Activated T-cell treated with anti-CD3 and anti-CD28 coated beads, Interleukin-2, amount 50 U/mL, for 72 hours (primary cell): Measurements from ENCODE around the gene AZIN2. TPM values are rescaled to one million over a fixed set of nuclear protein-coding genes. Genes with fewer than 3 reads are reported as not detected.
"Not testable (repeated sequence)": the region's sequence is repeated elsewhere in the genome, so short reads cannot be mapped to it uniquely, and the experiment has no call there.

Source experiments
- ATAC-seq, 2 donors: fragments of 150-1000 bp; cut with Tn5 transposase; replicated peaks in 1 of 2; 2 replicates each; pipeline ENCODE4 v1.10.0; 2021; ENCODE audit warnings: moderate library complexity in 2 of 2, mild to moderate bottlenecking in 1 of 2
- DNase-seq, 2 donors: peaks; one replicate each; pipeline ENCODE4 v3.0.0; 2021 to 2022; ENCODE audit warnings: mixed read lengths in 1 of 2
- H3K27ac Mint-ChIP-seq: one replicate; pipeline ENCODE4 v1.8.0; 2022; ENCODE audit warnings: mild to moderate bottlenecking, moderate library complexity, mixed read lengths
- H3K27me3 Mint-ChIP-seq: one replicate; pipeline ENCODE4 v1.8.0; 2022; ENCODE audit warnings: low read depth, mixed read lengths
- H3K36me3 Mint-ChIP-seq, 2 donors: one replicate each; pipeline ENCODE4 v1.8.0; 2022; ENCODE audit warnings: mixed read lengths in 2 of 2, mild to moderate bottlenecking in 1 of 2; ENCODE audit not compliant: insufficient read depth in 2 of 2
- H3K4me1 Mint-ChIP-seq: one replicate; pipeline ENCODE4 v1.8.0; 2022; ENCODE audit warnings: low read depth, mixed read lengths
- H3K4me3 Mint-ChIP-seq, 2 donors: one replicate each; pipeline ENCODE4 v1.8.0; 2022; ENCODE audit warnings: mild to moderate bottlenecking in 2 of 2, mixed read lengths in 2 of 2, moderate library complexity in 2 of 2
- H3K9me3 Mint-ChIP-seq, 2 donors: one replicate each; pipeline ENCODE4 v1.8.0; 2022; ENCODE audit warnings: mixed read lengths in 2 of 2
- total RNA-seq, 2 donors: library from RNA; stranded (reverse); gene quantifications; one replicate each; pipeline ENCODE4 v1.2.3, GENCODE V29; 2022

The AZIN2 gene
- total RNA-seq, 2 donors from 2014 or later = 2.5 to 4.1 TPM

- Mint-ChIP-seq H3K4me1 (peaks cover 14% of the 10 kb centered on the region), H3K9me3 (no peaks in the 10 kb centered on the region), H3K27ac (no peak overlapping the region), H3K36me3 (no peaks in the 10 kb centered on the region), H3K4me3 (no peak overlapping the region), H3K27me3 (no peaks in the 10 kb centered on the region)
- DNase-seq (no peak), ATAC-seq (no peak)
These were observed 8.5 kb downstream of the AZIN2 start for GRCh38 chr1:33089457-33089856.

DNA sequence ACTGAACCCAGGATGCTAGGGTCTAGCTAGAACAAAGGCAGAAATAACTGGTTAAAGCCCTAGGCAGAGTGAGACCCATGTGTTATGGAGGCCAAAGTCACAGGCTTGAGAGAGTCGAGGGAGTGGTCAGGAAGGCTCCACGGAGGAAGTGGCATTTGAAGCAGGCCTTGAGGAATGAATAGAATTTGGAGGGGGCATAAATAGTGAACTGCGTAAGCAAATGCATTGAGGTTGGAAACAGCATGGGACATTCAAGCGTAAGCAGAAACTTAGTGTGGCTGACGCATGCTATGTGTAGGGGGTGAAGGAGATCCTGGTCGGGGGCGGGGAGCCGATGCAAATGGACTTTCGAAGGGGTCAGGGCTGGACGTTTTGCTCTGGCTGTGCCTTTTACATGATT is 11.5 kb downstream of the AZIN2 start:
- peaks cover 14% of the 10 kb centered on the region for H3K4me1 Mint-ChIP-seq
- no peak overlapping the region for H3K4me3 Mint-ChIP-seq
- H3K36me3 Mint-ChIP-seq = no peaks in the 10 kb centered on the region
- no peak for ATAC-seq
- H3K27me3 Mint-ChIP-seq = no peaks in the 10 kb centered on the region
- DNase-seq = no peak
- H3K9me3 Mint-ChIP-seq = no peaks in the 10 kb centered on the region
- no peak overlapping the region for H3K27ac Mint-ChIP-seq

- DNase-seq (no peak), ATAC-seq (no peak)
- Mint-ChIP-seq H3K9me3 (no peaks in the 10 kb centered on the region), H3K4me3 (no peak overlapping the region), H3K27ac (no peak overlapping the region), H3K27me3 (no peaks in the 10 kb centered on the region), H3K36me3 (no peaks in the 10 kb centered on the region), H3K4me1 (peaks cover 13% of the 10 kb centered on the region)
These were observed 12.1 kb downstream of the AZIN2 start for GRCh38 chr1:33093004-33093403.

DNA sequence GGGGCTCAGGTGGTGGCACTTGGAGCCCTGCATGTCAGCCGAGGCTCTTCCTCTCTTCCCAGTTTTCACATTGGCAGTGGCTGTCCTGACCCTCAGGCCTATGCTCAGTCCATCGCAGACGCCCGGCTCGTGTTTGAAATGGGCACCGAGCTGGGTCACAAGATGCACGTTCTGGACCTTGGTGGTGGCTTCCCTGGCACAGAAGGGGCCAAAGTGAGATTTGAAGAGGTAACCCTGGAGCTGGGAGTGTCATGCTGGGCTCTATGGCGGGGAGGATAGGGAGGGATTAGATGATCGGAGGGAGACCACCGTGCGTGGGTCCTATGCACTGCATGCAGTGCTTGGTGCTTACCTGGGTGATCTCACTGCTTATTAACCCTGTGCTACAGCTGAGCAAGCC is 13.5 kb downstream of the AZIN2 start:
- H3K4me3 Mint-ChIP-seq = no peak overlapping the region
- H3K27me3 Mint-ChIP-seq = no peaks in the 10 kb centered on the region
- ATAC-seq (no peak), DNase-seq (no peak)
- no peaks in the 10 kb centered on the region for H3K36me3 Mint-ChIP-seq
- H3K9me3 Mint-ChIP-seq = no peaks in the 10 kb centered on the region
- no peak overlapping the region for H3K27ac Mint-ChIP-seq
- H3K4me1 Mint-ChIP-seq = peaks cover 17% of the 10 kb centered on the region

- H3K27ac Mint-ChIP-seq = no peak overlapping the region
- H3K4me3 Mint-ChIP-seq = no peak overlapping the region
- no peak for ATAC-seq
- H3K36me3 Mint-ChIP-seq = no peaks in the 10 kb centered on the region
- H3K4me1 Mint-ChIP-seq = peaks cover 23% of the 10 kb centered on the region
- DNase-seq = peak in 1 of 2 donors; percentile 30
- no peaks in the 10 kb centered on the region for H3K9me3 Mint-ChIP-seq
- no peaks in the 10 kb centered on the region for H3K27me3 Mint-ChIP-seq
These were observed 14.1 kb downstream of the AZIN2 start for GRCh38 chr1:33094971-33095604.

GRCh38 chr1:33096363-33097005 is 15.5 kb downstream of the AZIN2 start:
- no peaks in the 10 kb centered on the region for H3K9me3 Mint-ChIP-seq
- H3K27ac Mint-ChIP-seq = no peak overlapping the region
- no peaks in the 10 kb centered on the region for H3K27me3 Mint-ChIP-seq
- H3K4me3 Mint-ChIP-seq = no peak overlapping the region
- no peaks in the 10 kb centered on the region for H3K36me3 Mint-ChIP-seq
- ATAC-seq (no peak), DNase-seq (no peak)
- H3K4me1 Mint-ChIP-seq = peaks cover 24% of the 10 kb centered on the region

GRCh38 chr1:33097137-33097611 is 16.2 kb downstream of the AZIN2 start:
- Mint-ChIP-seq H3K4me3 (no peak overlapping the region), H3K27me3 (no peaks in the 10 kb centered on the region), H3K27ac (no peak overlapping the region), H3K36me3 (no peaks in the 10 kb centered on the region), H3K9me3 (no peaks in the 10 kb centered on the region), H3K4me1 (peaks cover 24% of the 10 kb centered on the region)
- DNase-seq (no peak), ATAC-seq (no peak)

- DNase-seq (no peak), ATAC-seq (no peak)
- Mint-ChIP-seq H3K9me3 (no peaks in the 10 kb centered on the region), H3K36me3 (no peaks in the 10 kb centered on the region), H3K4me1 (peaks cover 24% of the 10 kb centered on the region), H3K27me3 (no peaks in the 10 kb centered on the region), H3K4me3 (no peak overlapping the region), H3K27ac (peak overlapping the region; percentile 52)
These were observed 16.8 kb downstream of the AZIN2 start for GRCh38 chr1:33097762-33098161.

- Mint-ChIP-seq H3K36me3 (no peaks in the 10 kb centered on the region), H3K4me3 (peak overlapping the region; percentile 81 to 82), H3K4me1 (peaks cover 24% of the 10 kb centered on the region), H3K27me3 (no peaks in the 10 kb centered on the region), H3K9me3 (no peaks in the 10 kb centered on the region), H3K27ac (peak overlapping the region; percentile 52)
- ATAC-seq (no peak), DNase-seq (no peak)
These were observed 17.4 kb downstream of the AZIN2 start for GRCh38 chr1:33098371-33098770.

DNA sequence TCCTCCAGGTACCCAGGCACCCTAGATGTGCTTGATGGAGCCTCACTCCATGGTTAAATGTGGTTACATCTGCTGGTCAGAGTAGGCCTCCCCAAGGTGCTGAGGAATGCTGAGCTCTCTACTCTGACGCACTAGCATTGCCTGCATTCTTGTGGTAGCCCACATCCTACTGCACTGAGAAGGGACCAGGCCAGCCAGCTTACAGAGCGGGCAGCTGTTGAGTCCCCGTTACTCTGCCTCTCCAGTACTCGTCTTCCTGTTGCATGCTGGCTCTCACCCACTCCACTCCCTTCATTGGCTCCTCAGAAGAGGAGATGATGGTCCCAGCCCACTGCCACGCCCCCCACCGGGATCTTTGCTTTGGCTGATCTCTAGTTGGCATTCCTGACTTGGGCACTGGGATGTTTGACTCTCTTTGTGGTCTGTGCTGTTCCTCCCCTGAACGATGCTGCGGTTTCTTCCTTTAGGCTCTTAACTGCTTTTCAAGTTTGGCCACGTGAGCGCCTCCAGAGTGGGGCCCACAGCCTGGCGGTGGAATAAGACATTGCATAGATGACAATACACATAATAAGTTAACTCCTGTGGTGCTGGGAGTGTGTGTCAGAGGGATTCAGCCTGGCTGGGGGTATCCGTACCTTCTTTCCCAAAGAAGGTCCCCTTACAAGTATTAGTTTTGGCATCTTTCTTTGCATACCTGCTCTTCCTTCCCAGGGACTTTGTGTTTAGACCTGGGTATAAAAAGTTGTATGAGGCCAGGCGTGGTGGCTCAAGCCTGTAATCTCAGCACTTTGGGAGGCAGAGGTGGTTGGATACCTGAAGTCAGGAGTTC is 18.6 kb downstream of the AZIN2 start:
- peaks cover 24% of the 10 kb centered on the region for H3K4me1 Mint-ChIP-seq
- ATAC-seq = peak; percentile 99
- no peaks in the 10 kb centered on the region for H3K9me3 Mint-ChIP-seq

DNA sequence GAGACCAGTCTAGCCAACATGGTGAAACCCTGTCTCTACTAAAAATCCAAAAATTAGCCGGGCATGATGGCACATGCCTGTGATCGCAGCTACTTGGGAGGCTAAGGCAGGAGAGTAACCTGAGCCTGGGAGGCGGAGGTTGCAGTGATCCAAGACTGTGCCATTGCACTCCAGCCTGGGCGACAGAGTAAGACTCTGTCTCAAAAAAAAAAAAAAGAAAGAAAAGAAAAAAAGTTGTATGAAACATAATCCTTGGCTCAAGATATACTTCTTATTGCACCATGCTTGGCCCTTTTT is 19.1 kb downstream of the AZIN2 start:
- not testable (repeated sequence) for H3K9me3 Mint-ChIP-seq, DNase-seq, H3K27me3 Mint-ChIP-seq, ATAC-seq, H3K36me3 Mint-ChIP-seq
- Mint-ChIP-seq H3K4me3 (peak overlapping the region in 1 of 2 donors; percentile 82), H3K4me1 (peaks cover 24% of the 10 kb centered on the region), H3K27ac (peak overlapping the region; percentile 70)

More for the DNA sequence above, 18.6 kb downstream of the AZIN2 start:
- H3K36me3 Mint-ChIP-seq = no peaks in the 10 kb centered on the region
- peak overlapping the region; percentile 81 to 82 for H3K4me3 Mint-ChIP-seq
- peak; percentile 81 to 82 for DNase-seq
- H3K27me3 Mint-ChIP-seq = no peaks in the 10 kb centered on the region
- peak overlapping the region; percentile 70 for H3K27ac Mint-ChIP-seq

DNA sequence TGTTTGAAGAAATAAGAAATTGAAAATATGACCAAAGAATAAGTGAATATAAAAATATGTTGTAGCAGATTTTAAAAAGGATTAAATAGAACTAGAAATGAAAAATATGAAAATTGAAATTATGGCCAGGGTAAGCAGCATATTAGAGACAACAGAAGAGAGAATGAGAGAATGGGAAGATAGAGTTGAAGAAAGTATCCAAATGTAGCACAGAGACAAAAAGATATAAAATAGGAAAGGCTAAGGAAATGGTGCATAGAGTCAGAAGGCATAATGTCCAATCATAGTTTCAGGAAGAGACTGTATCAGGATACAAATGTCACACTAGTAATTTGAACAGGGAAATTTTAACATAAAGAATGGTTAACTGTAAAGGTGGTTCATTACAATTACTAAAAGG is 29.5 kb downstream of the AZIN2 start:
- Mint-ChIP-seq H3K9me3 (peaks cover 4 to 5% of the 10 kb centered on the region in 2 donors), H3K27me3 (no peaks in the 10 kb centered on the region), H3K36me3 (peaks cover 5 to 6% of the 10 kb centered on the region in 2 donors), H3K27ac (no peak overlapping the region), H3K4me3 (no peak overlapping the region), H3K4me1 (no peaks in the 10 kb centered on the region)
- DNase-seq (no peak), ATAC-seq (no peak)

GRCh38 chr1:33111965-33112364 is 31.0 kb downstream of the AZIN2 start:
- H3K4me3 Mint-ChIP-seq = no peak overlapping the region
- peaks cover 4 to 5% of the 10 kb centered on the region in 2 donors for H3K9me3 Mint-ChIP-seq
- no peaks in the 10 kb centered on the region for H3K4me1 Mint-ChIP-seq
- H3K27ac Mint-ChIP-seq = no peak overlapping the region
- H3K36me3 Mint-ChIP-seq = peaks cover 5 to 6% of the 10 kb centered on the region in 2 donors
- H3K27me3 Mint-ChIP-seq = no peaks in the 10 kb centered on the region
- no peak for ATAC-seq
- no peak for DNase-seq
